Measurements from ENCODE around the gene RFX8.
A peak's percentile ranks its signal among the peaks of the same experiment; 100 is the strongest.
"Not testable (repeated sequence)": the region's sequence is repeated elsewhere in the genome, so short reads cannot be mapped to it uniquely, and the experiment has no call there.

The RFX8 gene

GRCh38 chr2:101371636-101372035 lies 103.3 kb downstream of the RFX8 start:
- no peak for DNase-seq

GRCh38 chr2:101369100-101369499 lies 105.8 kb downstream of the RFX8 start:
- DNase-seq, result no peak

- no peak for DNase-seq
These were observed 106.5 kb downstream of the RFX8 start for GRCh38 chr2:101368376-101368775.

- no peak for DNase-seq
These were observed 107.4 kb downstream of the RFX8 start for GRCh38 chr2:101367508-101367907.

- DNase-seq, result no peak
These were observed 110.0 kb downstream of the RFX8 start for GRCh38 chr2:101364878-101365277.

- DNase-seq, result no peak
These were observed 112.1 kb downstream of the RFX8 start for GRCh38 chr2:101362777-101363176.

GRCh38 chr2:101362316-101362715 lies 112.6 kb downstream of the RFX8 start:
- peak; percentile 13 for DNase-seq

GRCh38 chr2:101361522-101361921 lies 113.4 kb downstream of the RFX8 start:
- no peak for DNase-seq

- no peak for DNase-seq
These were observed 113.8 kb downstream of the RFX8 start for GRCh38 chr2:101361121-101361520.

- no peak for DNase-seq
These were observed 114.7 kb downstream of the RFX8 start for GRCh38 chr2:101360232-101360631.

GRCh38 chr2:101359410-101359954 lies 115.4 kb downstream of the RFX8 start:
- no peak for DNase-seq

- DNase-seq, result no peak
These were observed 117.5 kb downstream of the RFX8 start for GRCh38 chr2:101357376-101357775.

- DNase-seq, result no peak
These were observed 118.4 kb downstream of the RFX8 start for GRCh38 chr2:101356521-101356920.

- DNase-seq, result no peak
These were observed 118.9 kb downstream of the RFX8 start for GRCh38 chr2:101356055-101356454.

GRCh38 chr2:101355401-101356054 lies 119.4 kb downstream of the RFX8 start:
- no peak for DNase-seq

GRCh38 chr2:101354420-101355311 lies 120.2 kb downstream of the RFX8 start:
- no peak for DNase-seq

GRCh38 chr2:101352631-101353030 lies 122.3 kb downstream of the RFX8 start:
- not testable (repeated sequence) for DNase-seq

GRCh38 chr2:101351207-101351606 lies 123.7 kb downstream of the RFX8 start:
- no peak for DNase-seq

- DNase-seq, result no peak
These were observed 124.8 kb downstream of the RFX8 start for GRCh38 chr2:101349893-101350662.

GRCh38 chr2:101348883-101349282 lies 126.0 kb downstream of the RFX8 start:
- no peak for DNase-seq
